Kidney (tissue), 14 donors: ENCODE measurements around the gene GLRX. TPM values are rescaled to one million over a fixed set of nuclear protein-coding genes. Genes with fewer than 3 reads are reported as not detected.
A peak's percentile ranks its signal among the peaks of the same experiment; 100 is the strongest.

ENCODE experiments used
- DNase-seq, 5 donors: peaks; one replicate each; pipeline ENCODE4 v3.0.0-alpha.2; 2013 to 2020
- FAIRE-seq: peaks from 2 replicates; lab custom pipeline; 2012; peaks lifted over from hg19 to GRCh38; lab: Jason Lieb, UNC
- H3K27ac ChIP-seq, 2 donors: one replicate each; pipeline ENCODE4 v1.7.0; 2013; ENCODE audit warnings: low read depth in 2 of 2, low read length in 2 of 2, inconsistent platforms in 1 of 2
- H3K27me3 ChIP-seq: one replicate; pipeline ENCODE4 v1.7.1; 2013; ENCODE audit warnings: low read length, inconsistent platforms; ENCODE audit not compliant: control insufficient read depth, insufficient read depth
- H3K36me3 ChIP-seq, 3 donors: one replicate each; pipeline versions ENCODE4 v1.7.0 to v1.7.1; 2013; ENCODE audit warnings: low read length in 3 of 3, control low read depth in 1 of 3, inconsistent platforms in 1 of 3; ENCODE audit not compliant: insufficient read depth in 3 of 3, control insufficient read depth in 2 of 3
- H3K4me1 ChIP-seq, 3 donors: one replicate each; pipeline versions ENCODE4 v1.7.0 to v1.7.1; 2013; ENCODE audit warnings: low read length in 3 of 3, inconsistent platforms in 1 of 3, low read depth in 1 of 3; ENCODE audit not compliant: control insufficient read depth in 2 of 3, insufficient read depth in 2 of 3
- H3K4me3 ChIP-seq, 3 donors: one replicate each; pipeline versions ENCODE4 v1.7.0 to v1.8.1; 2013; ENCODE audit warnings: low read length in 3 of 3, control low read depth in 1 of 3, inconsistent platforms in 1 of 3
- H3K9ac ChIP-seq, 3 donors: one replicate each; pipeline versions ENCODE4 v1.7.0 to v1.7.1; 2013; ENCODE audit warnings: low read length in 3 of 3, control low read depth in 1 of 3, inconsistent platforms in 1 of 3
- H3K9me3 ChIP-seq, 3 donors: one replicate each; pipeline versions ENCODE4 v1.7.0 to v1.7.1; 2013; ENCODE audit warnings: low read length in 3 of 3, control low read depth in 1 of 3, inconsistent platforms in 1 of 3; ENCODE audit not compliant: control insufficient read depth in 2 of 3, insufficient read depth in 1 of 3
- CTCF ChIP-seq: IDR thresholded peaks from 3 replicates; pipeline ENCODE4 v1.5.1; 2012; ENCODE audit warnings: mild to moderate bottlenecking, moderate library complexity, borderline replicate concordance; ENCODE audit not compliant: insufficient read depth; ENCODE audit errors: extremely low read depth
- intact Hi-C: fragments of 100-400 bp; cut with DNase I; formaldehyde crosslinking; loops from one replicate; pipeline ENCODE4 v1.11.1; 2022
- polyA plus RNA-seq: library from polyadenylated mRNA; stranded (reverse); fragments of 350-450 nt; fragmentation: Illumina TruSeq; extraction: RNeasy Lipid Tissue Mini Kit (QIAGEN cat#74804); gene quantifications from one replicate; pipeline ENCODE4 v1.2.3, GENCODE V29; 2014; ENCODE audit warnings: low read depth, low replicate concordance; ENCODE audit not compliant: insufficient read depth
- total RNA-seq: library from RNA; stranded (reverse); fragmentation: NEBNext Ultra II Directional; extraction: Animal tissue kit (Norgen Biotek cat#: 25700); gene quantifications from one replicate; pipeline ENCODE4 v1.2.1, GENCODE V29; 2021
- donor health status: control.
- donor health status: control.
- donor health status: control.
- donor health status: control.
- donor health status: control.
- donor health status: DM: yes; HTN: yes; CAD: no.
- donor health status: Normal renal cell carcinoma (clear cell type).

The GLRX gene
- total and polyA plus RNA-seq, 2 donors from 2014 or later, result 57.4 to 324 TPM

- TF ChIP-seq CTCF, result no peak
- intact Hi-C loops, result no loop called here
- H3K4me3 ChIP-seq, result peak overlapping the region; percentile 93 to 100 (median 96)
- FAIRE-seq, result no peak
- peaks cover 5 to 33% (median 14%) of the 10 kb centered on the region in 3 donors for H3K4me1 ChIP-seq
- peak overlapping the region; percentile 79 to 98 (median 84) for H3K9ac ChIP-seq
- peaks cover 0 to 9% (median 2%) of the 10 kb centered on the region in 3 donors for H3K36me3 ChIP-seq
- peak overlapping the region; percentile 86 to 87 for H3K27ac ChIP-seq
- peak; percentile 79 to 86 (median 85) for DNase-seq
- H3K27me3 ChIP-seq, result no peaks in the 10 kb centered on the region
- H3K9me3 ChIP-seq, result no peaks in the 10 kb centered on the region
These were observed 434 bp downstream of the GLRX start for GRCh38 chr5:95822043-95822541.

- no peak for TF ChIP-seq CTCF
- intact Hi-C loops, result no loop called here
- no peak for FAIRE-seq
- H3K27ac ChIP-seq, result peak overlapping the region; percentile 86 to 87
- DNase-seq, result no peak
- H3K36me3 ChIP-seq, result peaks cover 0 to 14% (median 5%) of the 10 kb centered on the region in 3 donors
- H3K4me1 ChIP-seq, result peaks cover 5 to 37% (median 14%) of the 10 kb centered on the region in 3 donors
- H3K4me3 ChIP-seq, result peak overlapping the region; percentile 93 to 100 (median 96)
- H3K27me3 ChIP-seq, result no peaks in the 10 kb centered on the region
- no peaks in the 10 kb centered on the region for H3K9me3 ChIP-seq
- peak overlapping the region; percentile 79 to 98 (median 84) for H3K9ac ChIP-seq
These were observed 1.2 kb downstream of the GLRX start for GRCh38 chr5:95821110-95822021.

- peak overlapping the region in 2 of 3 donors; percentile 15 to 73 for H3K9ac ChIP-seq
- peak overlapping the region; percentile 62 to 75 for H3K27ac ChIP-seq
- H3K9me3 ChIP-seq, result no peaks in the 10 kb centered on the region
- intact Hi-C loops, result no loop called here
- DNase-seq (no peak), FAIRE-seq (no peak)
- H3K36me3 ChIP-seq, result peaks cover 0 to 32% (median 23%) of the 10 kb centered on the region in 3 donors
- peaks cover 3 to 30% (median 5%) of the 10 kb centered on the region in 3 donors for H3K4me1 ChIP-seq
- no peaks in the 10 kb centered on the region for H3K27me3 ChIP-seq
- H3K4me3 ChIP-seq, result peak overlapping the region in 2 of 3 donors; percentile 63 to 67
- TF ChIP-seq CTCF, result no peak
These were observed 4.1 kb downstream of the GLRX start for GRCh38 chr5:95818181-95819147.
